ENCODE results near the gene DSP.

DSP gene

GRCh38 chr6:7566107-7566506 is 24.6 kb downstream of the DSP start:
- H3K4me1 ChIP-seq (ENCODE audit: low read length) = no peaks in the 10 kb centered on the region
- no peaks in the 10 kb centered on the region for H3K9me3 ChIP-seq (ENCODE audit: insufficient read depth, low read length)
- H3K4me2 ChIP-seq (ENCODE audit: low read length) = no peak overlapping the region
- H3K27ac ChIP-seq (ENCODE audit: low read length) = no peak overlapping the region
- no peak overlapping the region for H3K4me3 ChIP-seq (ENCODE audit: low read length)
- no peak for TF ChIP-seq EZH2phosphoT487 (IDR thresholded peaks at IDR 0.05; ENCODE audit: low read depth)
- TF ChIP-seq, protein P1, sequence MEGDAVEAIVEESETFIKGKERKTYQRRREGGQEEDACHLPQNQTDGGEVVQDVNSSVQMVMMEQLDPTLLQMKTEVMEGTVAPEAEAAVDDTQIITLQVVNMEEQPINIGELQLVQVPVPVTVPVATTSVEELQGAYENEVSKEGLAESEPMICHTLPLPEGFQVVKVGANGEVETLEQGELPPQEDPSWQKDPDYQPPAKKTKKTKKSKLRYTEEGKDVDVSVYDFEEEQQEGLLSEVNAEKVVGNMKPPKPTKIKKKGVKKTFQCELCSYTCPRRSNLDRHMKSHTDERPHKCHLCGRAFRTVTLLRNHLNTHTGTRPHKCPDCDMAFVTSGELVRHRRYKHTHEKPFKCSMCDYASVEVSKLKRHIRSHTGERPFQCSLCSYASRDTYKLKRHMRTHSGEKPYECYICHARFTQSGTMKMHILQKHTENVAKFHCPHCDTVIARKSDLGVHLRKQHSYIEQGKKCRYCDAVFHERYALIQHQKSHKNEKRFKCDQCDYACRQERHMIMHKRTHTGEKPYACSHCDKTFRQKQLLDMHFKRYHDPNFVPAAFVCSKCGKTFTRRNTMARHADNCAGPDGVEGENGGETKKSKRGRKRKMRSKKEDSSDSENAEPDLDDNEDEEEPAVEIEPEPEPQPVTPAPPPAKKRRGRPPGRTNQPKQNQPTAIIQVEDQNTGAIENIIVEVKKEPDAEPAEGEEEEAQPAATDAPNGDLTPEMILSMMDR (IDR thresholded peaks at IDR 0.05; ENCODE audit: low read depth, low read length) = no peak
- H3K79me2 ChIP-seq (ENCODE audit: low read length) = no peaks in the 10 kb centered on the region
- no peaks in the 10 kb centered on the region for H4K20me1 ChIP-seq (ENCODE audit: insufficient read depth, low read length)
- H3K36me3 ChIP-seq (replicated peaks; ENCODE audit: low read depth, low read length) = no peaks in the 10 kb centered on the region
- H2AFZ ChIP-seq (ENCODE audit: low read depth, low read length) = no peak overlapping the region
- H3K9ac ChIP-seq (ENCODE audit: low read length) = no peak overlapping the region
- H3K27me3 ChIP-seq (ENCODE audit: low read depth, low read length) = peaks cover 21% of the 10 kb centered on the region

DNA sequence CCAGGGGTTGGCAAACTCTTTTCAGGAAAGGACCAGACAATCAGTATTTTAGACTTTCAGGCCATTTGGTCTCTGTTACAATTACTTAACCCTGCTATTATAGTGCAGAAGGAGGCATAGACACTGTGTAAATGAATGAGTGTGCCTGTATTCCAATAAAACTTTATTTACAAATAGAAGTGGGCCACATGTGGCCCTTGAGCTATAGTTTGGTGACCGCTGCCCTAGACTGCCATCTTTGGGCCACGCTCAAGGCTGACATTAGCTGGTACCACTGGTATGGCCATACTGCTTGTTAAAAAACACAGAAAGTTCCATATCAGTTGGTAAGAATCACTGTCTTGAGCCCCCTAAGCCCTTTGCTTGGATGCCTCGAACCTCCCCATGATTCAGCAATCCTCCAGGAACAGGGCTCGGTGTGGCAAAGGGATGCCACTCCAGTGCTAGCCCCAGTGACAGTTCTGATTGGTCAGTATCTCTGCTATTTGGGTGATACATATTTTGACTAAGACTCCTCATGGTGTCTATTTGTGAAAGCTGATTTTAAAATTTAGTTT is 25.2 kb downstream of the DSP start:
- Histone ChIP-seq H3K27me3 (ENCODE audit: low read depth, low read length) (peaks cover 21% of the 10 kb centered on the region), H3K27ac (ENCODE audit: low read length) (no peak overlapping the region), H3K9me3 (ENCODE audit: insufficient read depth, low read length) (no peaks in the 10 kb centered on the region), H3K36me3 (replicated peaks; ENCODE audit: low read depth, low read length) (no peaks in the 10 kb centered on the region), H3K9ac (ENCODE audit: low read length) (no peak overlapping the region), H3K4me1 (ENCODE audit: low read length) (no peaks in the 10 kb centered on the region), H2AFZ (ENCODE audit: low read depth, low read length) (no peak overlapping the region), H3K4me3 (ENCODE audit: low read length) (no peak overlapping the region), H4K20me1 (ENCODE audit: insufficient read depth, low read length) (no peaks in the 10 kb centered on the region), H3K4me2 (ENCODE audit: low read length) (no peak overlapping the region), H3K79me2 (ENCODE audit: low read length) (no peaks in the 10 kb centered on the region)
- TF ChIP-seq EZH2phosphoT487 (IDR thresholded peaks at IDR 0.05; ENCODE audit: low read depth) = no peak
- TF ChIP-seq, protein P1 (IDR thresholded peaks at IDR 0.05; ENCODE audit: low read depth, low read length) = no peak; the same call in 1 of the 2 replicates

GRCh38 chr6:7568021-7568420 is 26.6 kb downstream of the DSP start:
- H4K20me1 ChIP-seq (ENCODE audit: insufficient read depth, low read length) = no peaks in the 10 kb centered on the region
- TF ChIP-seq, protein P1 (IDR thresholded peaks at IDR 0.05; ENCODE audit: low read depth, low read length) = no peak
- no peak for TF ChIP-seq EZH2phosphoT487 (IDR thresholded peaks at IDR 0.05; ENCODE audit: low read depth)
- H3K9ac ChIP-seq (ENCODE audit: low read length) = no peak overlapping the region
- H3K4me2 ChIP-seq (ENCODE audit: low read length) = no peak overlapping the region
- H3K79me2 ChIP-seq (ENCODE audit: low read length) = no peaks in the 10 kb centered on the region
- H3K27me3 ChIP-seq (ENCODE audit: low read depth, low read length) = peaks cover 21% of the 10 kb centered on the region
- H3K27ac ChIP-seq (ENCODE audit: low read length) = no peak overlapping the region
- H3K4me1 ChIP-seq (ENCODE audit: low read length) = no peaks in the 10 kb centered on the region
- H3K36me3 ChIP-seq (replicated peaks; ENCODE audit: low read depth, low read length) = no peaks in the 10 kb centered on the region
- no peak overlapping the region for H3K4me3 ChIP-seq (ENCODE audit: low read length)
- H3K9me3 ChIP-seq (ENCODE audit: insufficient read depth, low read length) = no peaks in the 10 kb centered on the region
- H2AFZ ChIP-seq (ENCODE audit: low read depth, low read length) = no peak overlapping the region

- H3K9me3 ChIP-seq (ENCODE audit: insufficient read depth, low read length) = no peaks in the 10 kb centered on the region
- H2AFZ ChIP-seq (ENCODE audit: low read depth, low read length) = no peak overlapping the region
- no peak overlapping the region for H3K4me2 ChIP-seq (ENCODE audit: low read length)
- H4K20me1 ChIP-seq (ENCODE audit: insufficient read depth, low read length) = no peaks in the 10 kb centered on the region
- H3K9ac ChIP-seq (ENCODE audit: low read length) = no peak overlapping the region
- no peaks in the 10 kb centered on the region for H3K4me1 ChIP-seq (ENCODE audit: low read length)
- H3K27ac ChIP-seq (ENCODE audit: low read length) = no peak overlapping the region
- no peaks in the 10 kb centered on the region for H3K79me2 ChIP-seq (ENCODE audit: low read length)
- TF ChIP-seq EZH2phosphoT487 (IDR thresholded peaks at IDR 0.05; ENCODE audit: low read depth) = no peak
- peaks cover 23% of the 10 kb centered on the region for H3K27me3 ChIP-seq (ENCODE audit: low read depth, low read length)
- H3K36me3 ChIP-seq (replicated peaks; ENCODE audit: low read depth, low read length) = no peaks in the 10 kb centered on the region
- no peak overlapping the region for H3K4me3 ChIP-seq (ENCODE audit: low read length)
Observed at GRCh38 chr6:7569082-7569481, 27.6 kb downstream of the DSP start.

Measured in OCI-LY3 (cell line).